Neural progenitor cell (in vitro differentiated cells): Measurements from ENCODE around the gene KLHL3. TPM values are rescaled to one million over a fixed set of nuclear protein-coding genes. Genes with fewer than 3 reads are reported as not detected.

ENCODE experiments used
- DNase-seq: peaks from one replicate; pipeline ENCODE4 v3.0.0-alpha.2; 2016; ENCODE audit warnings: low spot score
- H2AFZ ChIP-seq: fragments of 200-600 bp; sonication (generic); replicated peaks from 2 replicates; pipeline ENCODE4 v1.6.1; 2016; ENCODE audit warnings: antibody characterized with exemption
- H3F3A ChIP-seq: fragments of 200-600 bp; sonication (generic); 2 replicates; pipeline ENCODE4 v1.6.1; 2016; ENCODE audit warnings: antibody characterized with exemption, low read depth
- H3K27ac ChIP-seq: fragments of 200-600 bp; sonication (generic); 2 replicates; pipeline ENCODE4 v1.5.1; 2016; ENCODE audit warnings: mild to moderate bottlenecking
- H3K27me3 ChIP-seq: fragments of 200-600 bp; sonication (generic); 2 replicates; pipeline ENCODE4 v1.6.1; 2016; ENCODE audit warnings: mild to moderate bottlenecking, moderate library complexity
- H3K36me3 ChIP-seq: fragments of 200-600 bp; sonication (generic); 2 replicates; pipeline ENCODE4 v1.5.1; 2016
- H3K4me1 ChIP-seq: fragments of 200-600 bp; sonication (generic); 2 replicates; pipeline ENCODE4 v1.6.1; 2016; ENCODE audit warnings: mixed run types
- H3K4me2 ChIP-seq: fragments of 200-600 bp; sonication (generic); 2 replicates; pipeline ENCODE4 v1.6.1; 2016
- H3K4me3 ChIP-seq: fragments of 200-600 bp; sonication (generic); 2 replicates; pipeline ENCODE4 v1.5.1; 2016
- H3K79me2 ChIP-seq: fragments of 200-600 bp; sonication (generic); 2 replicates; pipeline ENCODE4 v1.6.1; 2016; ENCODE audit warnings: low read depth
- H3K9ac ChIP-seq: fragments of 200-600 bp; sonication (generic); 2 replicates; pipeline ENCODE4 v1.6.1; 2016
- H3K9me3 ChIP-seq: fragments of 200-600 bp; sonication (generic); 2 replicates; pipeline ENCODE4 v1.5.1; 2016; ENCODE audit warnings: low read depth
- H4K20me1 ChIP-seq: fragments of 200-600 bp; sonication (generic); 2 replicates; pipeline ENCODE4 v1.6.1; 2016; ENCODE audit warnings: low read depth
- H3K27ac Mint-ChIP-seq: 3 replicates; pipeline ENCODE4 v1.8.0; 2021; ENCODE audit warnings: mixed read lengths
- H3K27me3 Mint-ChIP-seq: 2 replicates; pipeline ENCODE4 v1.8.0; 2022; ENCODE audit warnings: low read depth, mild to moderate bottlenecking, inconsistent platforms, moderate library complexity, mixed read lengths; ENCODE audit not compliant: insufficient read depth
- H3K36me3 Mint-ChIP-seq: 3 replicates; pipeline ENCODE4 v1.8.0; 2021; ENCODE audit warnings: mixed read lengths
- H3K4me1 Mint-ChIP-seq: 3 replicates; pipeline ENCODE4 v1.8.0; 2021; ENCODE audit warnings: mixed read lengths
- H3K4me3 Mint-ChIP-seq: 3 replicates; pipeline ENCODE4 v1.8.0; 2021; ENCODE audit warnings: mild to moderate bottlenecking, moderate library complexity, mixed read lengths
- H3K9me3 Mint-ChIP-seq: 3 replicates; pipeline ENCODE4 v1.8.0; 2020; ENCODE audit warnings: mixed read lengths
- CTCF ChIP-seq: fragments of 200-600 bp; sonication (generic); IDR thresholded peaks from 2 replicates; pipeline ENCODE4 v1.5.1; 2017; ENCODE audit warnings: antibody characterized with exemption, mild to moderate bottlenecking
- EZH2 ChIP-seq: fragments of 200-600 bp; sonication (generic); IDR thresholded peaks from 2 replicates; pipeline ENCODE4 v1.6.1; 2017; ENCODE audit warnings: antibody characterized with exemption, mild to moderate bottlenecking, moderate library complexity
- EZH2phosphoT487 ChIP-seq: fragments of 200-600 bp; sonication (generic); IDR thresholded peaks from 2 replicates; pipeline ENCODE4 v1.6.1; 2017; ENCODE audit warnings: antibody characterized with exemption
- total RNA-seq: library from RNA; depleted of rRNA; stranded (reverse); fragments of >200 nt; gene quantifications from 2 replicates; pipeline ENCODE4 v1.2.3, GENCODE V29; 2015; ENCODE audit warnings: low replicate concordance

KLHL3 gene
- total RNA-seq, 1 donor from 2014 or later: 26.8 TPM

- Histone ChIP-seq H3F3A (no peaks in the 10 kb centered on the region), H3K9ac (no peak overlapping the region), H3K27ac (no peak overlapping the region), H2AFZ (no peak overlapping the region), H4K20me1 (no peaks in the 10 kb centered on the region), H3K4me2 (no peak overlapping the region), H3K79me2 (no peaks in the 10 kb centered on the region), H3K27me3 (no peaks in the 10 kb centered on the region), H3K9me3 (no peaks in the 10 kb centered on the region), H3K4me3 (no peak overlapping the region), H3K4me1 (no peaks in the 10 kb centered on the region), H3K36me3 (no peaks in the 10 kb centered on the region)
- Mint-ChIP-seq H3K4me1 (no peaks in the 10 kb centered on the region), H3K27me3 (no peaks in the 10 kb centered on the region), H3K4me3 (no peak overlapping the region), H3K27ac (no peak overlapping the region), H3K9me3 (no peaks in the 10 kb centered on the region), H3K36me3 (peaks cover 3% of the 10 kb centered on the region)
- no peak for TF ChIP-seq EZH2
- TF ChIP-seq CTCF: no peak
- no peak for TF ChIP-seq EZH2phosphoT487
- DNase-seq: no peak
These were observed 113.7 kb downstream of the KLHL3 start for GRCh38 chr5:137621861-137622823.

- Mint-ChIP-seq H3K27me3 (no peaks in the 10 kb centered on the region), H3K9me3 (no peaks in the 10 kb centered on the region), H3K36me3 (peaks cover 3% of the 10 kb centered on the region), H3K4me3 (no peak overlapping the region), H3K4me1 (no peaks in the 10 kb centered on the region), H3K27ac (no peak overlapping the region)
- Histone ChIP-seq H3F3A (no peaks in the 10 kb centered on the region), H2AFZ (no peak overlapping the region), H3K4me1 (peaks cover 2% of the 10 kb centered on the region), H3K27me3 (no peaks in the 10 kb centered on the region), H3K4me2 (no peak overlapping the region), H4K20me1 (no peaks in the 10 kb centered on the region), H3K79me2 (no peaks in the 10 kb centered on the region), H3K27ac (no peak overlapping the region), H3K9me3 (no peaks in the 10 kb centered on the region), H3K9ac (no peak overlapping the region), H3K4me3 (no peak overlapping the region), H3K36me3 (no peaks in the 10 kb centered on the region)
- DNase-seq: no peak
- TF ChIP-seq EZH2phosphoT487 (no peak), CTCF (no peak), EZH2 (no peak)
These were observed 114.6 kb downstream of the KLHL3 start for GRCh38 chr5:137621306-137621705.

GRCh38 chr5:137619191-137619870, 116.6 kb downstream of the KLHL3 start:
- Histone ChIP-seq H3K27ac (no peak overlapping the region), H2AFZ (no peak overlapping the region), H4K20me1 (no peaks in the 10 kb centered on the region), H3F3A (no peaks in the 10 kb centered on the region), H3K4me3 (no peak overlapping the region), H3K4me1 (peaks cover 8% of the 10 kb centered on the region), H3K36me3 (no peaks in the 10 kb centered on the region), H3K9me3 (no peaks in the 10 kb centered on the region), H3K9ac (no peak overlapping the region), H3K4me2 (no peak overlapping the region), H3K27me3 (no peaks in the 10 kb centered on the region), H3K79me2 (no peaks in the 10 kb centered on the region)
- Mint-ChIP-seq H3K36me3 (no peaks in the 10 kb centered on the region), H3K27ac (no peak overlapping the region), H3K27me3 (no peaks in the 10 kb centered on the region), H3K4me1 (no peaks in the 10 kb centered on the region), H3K4me3 (no peak overlapping the region), H3K9me3 (no peaks in the 10 kb centered on the region)
- DNase-seq: no peak
- TF ChIP-seq EZH2: no peak
- no peak for TF ChIP-seq EZH2phosphoT487
- TF ChIP-seq CTCF: no peak
